Body of pancreas (tissue), 4 donors: ENCODE results near the gene PKLR. TPM values are rescaled to one million over a fixed set of nuclear protein-coding genes. Genes with fewer than 3 reads are reported as not detected.
"Not testable (repeated sequence)": the region's sequence is repeated elsewhere in the genome, so short reads cannot be mapped to it uniquely, and the experiment has no call there.

Source experiments
- ATAC-seq: fragments of 150-250 bp; one replicate; pipeline ENCODE4 v1.9.1; 2016
- DNase-seq, 4 donors: peaks; one replicate each; pipeline ENCODE4 v3.0.0-alpha.2; 2019
- H3K27ac ChIP-seq, 4 donors: fragments of 200-600 bp; sonication (generic); 1 replicate in 3 of 4; 2 replicates in 1 of 4; pipeline versions ENCODE4 v1.5.1 to v1.6.1; 2016 to 2019; ENCODE audit warnings: mild to moderate bottlenecking in 1 of 4, mixed read lengths in 1 of 4, moderate library complexity in 1 of 4
- H3K27me3 ChIP-seq, 2 donors: fragments of 200-600 bp; sonication (generic); one replicate each; pipeline ENCODE4 v1.6.0; 2016; ENCODE audit warnings: mild to moderate bottlenecking in 1 of 2
- H3K36me3 ChIP-seq, 2 donors: fragments of 200-600 bp; sonication (generic); replicated peaks in 1 of 2; 2 replicates each; pipeline ENCODE4 v1.5.1; 2016; ENCODE audit warnings: low read depth in 2 of 2; ENCODE audit not compliant: insufficient read depth in 1 of 2
- H3K4me1 ChIP-seq: fragments of 200-600 bp; sonication (generic); one replicate; pipeline ENCODE4 v1.6.0; 2016
- H3K4me3 ChIP-seq, 2 donors: fragments of 200-600 bp; sonication (generic); 1 replicate in 1 of 2; 2 replicates in 1 of 2; pipeline ENCODE4 v1.5.1; 2016 to 2019
- H3K9me3 ChIP-seq, 3 donors: fragments of 200-600 bp; sonication (generic); 1 replicate in 2 of 3; 2 replicates in 1 of 3; pipeline ENCODE4 v1.5.1; 2016
- CTCF ChIP-seq, 7 experiments: fragments of 450-650 bp in 4 of 7; fragments of 200-600 bp in 3 of 7; sonication (generic) in 3 of 7; IDR thresholded peaks; one replicate each; pipeline ENCODE4 v1.5.1; 2016 to 2019; ENCODE audit warnings: antibody characterized with exemption in 7 of 7
- POLR2A ChIP-seq, 3 donors: fragments of 450-650 bp; IDR thresholded peaks; one replicate each; pipeline ENCODE4 v1.6.1; 2016; ENCODE audit warnings: antibody characterized with exemption in 3 of 3, mild to moderate bottlenecking in 2 of 3
- WGBS, 2 donors: methylation state at CpG; one replicate each; pipeline ENCODE4 v1.1.5; 2017; 5-methylcytosine and 5-hydroxymethylcytosine counted together
- intact Hi-C: fragments of 100-400 bp; cut with DNase I; formaldehyde crosslinking; loops from one replicate; pipeline ENCODE4 v1.15.1; 2023
- total RNA-seq, 2 donors: library from RNA; depleted of rRNA; stranded (reverse); fragments of >200 nt; gene quantifications; one replicate each; pipeline ENCODE4 v1.1.0, GENCODE V29; 2016

The PKLR gene
- total RNA-seq, 2 donors from 2014 or later = not detected

- intact Hi-C loops = no loop called here
- peaks cover 11% of the 10 kb centered on the region for H3K4me1 ChIP-seq
- TF ChIP-seq POLR2A (IDR thresholded peaks at IDR 0.05) (no peak), CTCF (IDR thresholded peaks at IDR 0.05) (no peak)
- no peak for ATAC-seq
- no peak overlapping the region for H3K27ac ChIP-seq
- H3K27me3 ChIP-seq = no peaks in the 10 kb centered on the region
- H3K4me3 ChIP-seq = no peak overlapping the region
- H3K9me3 ChIP-seq = no peaks in the 10 kb centered on the region
- WGBS, 2 donors = 86 to 92% methylated on average over 5 to 11 of the region's 11 CpGs
- no peak for DNase-seq
- H3K36me3 ChIP-seq = peaks cover 0 to 6% of the 10 kb centered on the region in 2 donors
Measured at GRCh38 chr1:155329980-155330598, 28.9 kb upstream of the PKLR start.

GRCh38 chr1:155328856-155329255, 27.6 kb upstream of the PKLR start:
- intact Hi-C loops, H3K27ac ChIP-seq, ATAC-seq, H3K36me3 ChIP-seq, DNase-seq, H3K27me3 ChIP-seq, H3K9me3 ChIP-seq, H3K4me3 ChIP-seq: not testable (repeated sequence)
- H3K4me1 ChIP-seq = peaks cover 12% of the 10 kb centered on the region
- 83 to 85% methylated on average over 7 of the region's 7 CpGs for WGBS, 2 donors

- H3K27ac ChIP-seq = no peak overlapping the region
- WGBS, 2 donors = 91% methylated on average over 4 of the region's 4 CpGs
- no peaks in the 10 kb centered on the region for H3K27me3 ChIP-seq
- intact Hi-C loops = no loop called here
- H3K9me3 ChIP-seq = no peaks in the 10 kb centered on the region
- H3K4me3 ChIP-seq = no peak overlapping the region
- peaks cover 0 to 6% of the 10 kb centered on the region in 2 donors for H3K36me3 ChIP-seq
- DNase-seq (no peak), ATAC-seq (no peak)
- TF ChIP-seq POLR2A (IDR thresholded peaks at IDR 0.05) = no peak
- no peak for TF ChIP-seq CTCF (IDR thresholded peaks at IDR 0.05)
- H3K4me1 ChIP-seq = peaks cover 12% of the 10 kb centered on the region
Measured at GRCh38 chr1:155327981-155328380, 26.7 kb upstream of the PKLR start.

GRCh38 chr1:155326631-155327037, 25.4 kb upstream of the PKLR start:
- intact Hi-C loops = no loop called here

GRCh38 chr1:155326020-155326526, 24.8 kb upstream of the PKLR start:
- WGBS, 2 donors = 84 to 92% methylated on average over 6 of the region's 6 CpGs
- ATAC-seq (no peak), DNase-seq (no peak)
- H3K27ac ChIP-seq = no peak overlapping the region
- intact Hi-C loops = no loop called here
- H3K4me3 ChIP-seq = no peak overlapping the region
- TF ChIP-seq POLR2A (IDR thresholded peaks at IDR 0.05) (no peak), CTCF (IDR thresholded peaks at IDR 0.05) (no peak)
- peaks cover 28% of the 10 kb centered on the region for H3K4me1 ChIP-seq
- no peaks in the 10 kb centered on the region for H3K27me3 ChIP-seq
- no peaks in the 10 kb centered on the region for H3K9me3 ChIP-seq
- peaks cover 0 to 6% of the 10 kb centered on the region in 2 donors for H3K36me3 ChIP-seq

More at GRCh38 chr1:155326631-155327037, 25.4 kb upstream of the PKLR start:
- ATAC-seq (no peak), DNase-seq (no peak)
- Histone ChIP-seq H3K4me3 (no peak overlapping the region), H3K27me3 (no peaks in the 10 kb centered on the region), H3K36me3 (peaks cover 0 to 6% of the 10 kb centered on the region in 2 donors), H3K9me3 (no peaks in the 10 kb centered on the region), H3K4me1 (peaks cover 23% of the 10 kb centered on the region), H3K27ac (no peak overlapping the region)
- TF ChIP-seq CTCF (IDR thresholded peaks at IDR 0.05) (no peak), POLR2A (IDR thresholded peaks at IDR 0.05) (no peak)
- 81 to 92% methylated on average over 2 to 7 of the region's 7 CpGs for whole genome bisulfite sequencing, 2 donors
